AG10803 (cell line): ENCODE results near the gene ARHGEF10L.

Experiments
- DNase-seq: peaks from one replicate; pipeline ENCODE4 v3.0.0; 2010; ENCODE audit warnings: low read depth
- H3K4me3 ChIP-seq: 2 replicates; pipeline ENCODE4 v1.5.1; 2011; ENCODE audit warnings: mild to moderate bottlenecking, low read length, control low read depth
- CTCF ChIP-seq: conservative IDR thresholded peaks from 2 replicates; pipeline ENCODE4 v1.5.1; 2011; ENCODE audit warnings: mild to moderate bottlenecking, low read length, control low read depth, inconsistent platforms

Gene ARHGEF10L

GRCh38 chr1:17601643-17602382, 62.3 kb downstream of the ARHGEF10L start:
- no peak for TF ChIP-seq CTCF
- no peak overlapping the region for H3K4me3 ChIP-seq
- no peak for DNase-seq

- DNase-seq, result no peak
- H3K4me3 ChIP-seq, result no peak overlapping the region
- TF ChIP-seq CTCF, result no peak
These were observed 63.8 kb downstream of the ARHGEF10L start for GRCh38 chr1:17603091-17603841.

GRCh38 chr1:17605582-17606344, 66.3 kb downstream of the ARHGEF10L start:
- DNase-seq, result peak; percentile 29
- no peak overlapping the region for H3K4me3 ChIP-seq
- TF ChIP-seq CTCF, result no peak

GRCh38 chr1:17606826-17607440, 67.4 kb downstream of the ARHGEF10L start:
- no peak overlapping the region for H3K4me3 ChIP-seq
- peak; percentile 95 for TF ChIP-seq CTCF
- peak; percentile 64 for DNase-seq

- no peak overlapping the region for H3K4me3 ChIP-seq
- TF ChIP-seq CTCF, result no peak
- DNase-seq, result no peak
These were observed 68.4 kb downstream of the ARHGEF10L start for GRCh38 chr1:17607644-17608581.

- no peak overlapping the region for H3K4me3 ChIP-seq
- no peak for TF ChIP-seq CTCF
- DNase-seq, result no peak
These were observed 70.0 kb downstream of the ARHGEF10L start for GRCh38 chr1:17609529-17609928.
